Activated effector memory CD4-positive, alpha-beta T cell treated with Interleukin-2 at 50 U/mL for 16 hours (primary cell): ENCODE data around the gene LRRC8E.

ENCODE experiments used
- DNase-seq: peaks from one replicate; pipeline ENCODE4 v3.0.0-alpha.2; 2020

Gene LRRC8E

GRCh38 chr19:7868671-7869452 is 19.4 kb upstream of the LRRC8E start:
- DNase-seq, result peak; percentile 80

GRCh38 chr19:7869453-7869909 is 18.8 kb upstream of the LRRC8E start:
- DNase-seq, result peak; percentile 76

GRCh38 chr19:7869910-7870511 is 18.3 kb upstream of the LRRC8E start:
- peak; percentile 33 for DNase-seq

- DNase-seq, result no peak
Observed at GRCh38 chr19:7870571-7871436, 17.5 kb upstream of the LRRC8E start.

- peak; percentile 53 for DNase-seq
Observed at GRCh38 chr19:7871437-7872305, 16.6 kb upstream of the LRRC8E start.

- no peak for DNase-seq
Observed at GRCh38 chr19:7872306-7873204, 15.8 kb upstream of the LRRC8E start.

- DNase-seq, result no peak
Observed at GRCh38 chr19:7873304-7874075, 14.8 kb upstream of the LRRC8E start.

GRCh38 chr19:7874076-7874896 is 14.0 kb upstream of the LRRC8E start, which contains the start of gene PRR36:
Gene PRR36, minus strand, starts transcription at chr19:7874390. Its CDS starts 701 bp downstream, at chr19:7873689.
- DNase-seq, result no peak

GRCh38 chr19:7874897-7875273 is 13.4 kb upstream of the LRRC8E start:
- DNase-seq, result no peak

- no peak for DNase-seq
Observed at GRCh38 chr19:7877249-7877836, 11.0 kb upstream of the LRRC8E start.

GRCh38 chr19:7879111-7879807 is 9.1 kb upstream of the LRRC8E start:
- DNase-seq, result no peak

- DNase-seq, result no peak
Observed at GRCh38 chr19:7879836-7880235, 8.5 kb upstream of the LRRC8E start.

- no peak for DNase-seq
Observed at GRCh38 chr19:7881910-7882309, 6.4 kb upstream of the LRRC8E start.

- no peak for DNase-seq
Observed at GRCh38 chr19:7883105-7883504, 5.2 kb upstream of the LRRC8E start.

GRCh38 chr19:7883796-7884570 is 4.3 kb upstream of the LRRC8E start:
- DNase-seq, result no peak

- DNase-seq, result no peak
Observed at GRCh38 chr19:7885818-7886217, 2.5 kb upstream of the LRRC8E start.

GRCh38 chr19:7887408-7888144 is 734 bp upstream of the LRRC8E start:
- no peak for DNase-seq
